ENCODE data around the gene SDCCAG8.

Gene SDCCAG8

DNA sequence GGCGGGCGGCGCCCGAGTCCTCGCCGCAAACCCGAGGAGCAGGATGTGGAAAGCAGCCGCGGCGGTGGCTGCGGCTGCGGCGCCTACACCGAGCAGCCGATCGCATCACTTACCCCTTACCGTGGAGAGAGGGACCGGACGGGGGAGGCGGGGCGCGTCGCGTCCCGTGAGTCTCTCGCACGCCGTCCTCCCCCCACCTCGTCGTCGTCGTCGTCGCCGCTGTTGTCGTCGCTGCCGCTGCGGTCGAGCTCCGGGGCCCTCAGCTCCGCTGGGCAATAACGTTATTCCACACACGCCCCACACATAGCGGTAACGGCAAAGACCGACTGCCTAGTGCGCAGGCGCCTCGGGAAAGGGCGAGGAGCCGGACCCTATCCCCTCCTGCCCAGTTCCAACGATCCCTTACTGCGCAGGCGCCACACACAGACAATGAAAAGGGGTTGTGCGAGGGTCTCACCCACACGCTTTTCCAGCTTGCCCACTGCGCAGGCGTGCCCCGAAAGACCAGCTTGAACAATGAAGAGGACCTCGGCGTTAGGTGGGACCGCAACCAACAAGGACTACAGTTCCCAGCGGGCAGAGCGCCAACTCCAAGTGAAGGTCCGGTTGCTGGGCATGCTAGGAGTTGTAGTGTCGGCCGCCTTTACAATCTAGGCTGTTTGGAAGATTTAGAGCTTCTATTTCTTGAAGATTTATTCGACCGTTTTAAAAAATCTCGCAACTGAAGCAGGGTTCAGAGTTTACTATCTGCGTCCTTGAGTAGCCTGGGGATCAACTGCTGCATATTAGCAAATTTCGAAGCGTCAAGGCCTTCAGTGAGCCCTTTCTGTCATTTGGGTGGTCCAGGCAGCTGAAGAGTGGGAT is 682 bp upstream of the SDCCAG8 start, which contains the start of gene CEP170:
Gene CEP170 (minus strand): TSS at position 355 of the 864 bp plus-strand sequence. CDS start 30,001 bp downstream, outside the sequence.
- DNase-seq, result peak; percentile 94

DNA sequence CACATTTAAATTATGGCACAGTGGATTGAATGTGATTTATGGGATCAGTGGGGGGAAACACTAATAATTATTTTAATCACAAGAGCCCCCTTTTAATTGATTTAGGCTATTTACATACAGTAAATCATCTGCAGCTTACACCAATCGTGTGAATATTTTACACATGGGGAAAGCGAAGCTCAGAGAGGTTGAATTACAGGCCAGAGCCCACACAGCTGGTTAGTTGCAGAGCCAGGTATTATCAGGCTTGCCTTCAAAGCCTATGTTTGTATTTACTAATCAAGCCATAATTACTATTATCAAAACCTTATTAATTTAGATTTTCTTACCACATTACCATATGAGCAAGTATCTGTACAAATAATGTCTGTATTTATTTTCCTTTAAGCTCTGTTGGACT is 749 bp downstream of the SDCCAG8 start:
- no peak for DNase-seq

DNA sequence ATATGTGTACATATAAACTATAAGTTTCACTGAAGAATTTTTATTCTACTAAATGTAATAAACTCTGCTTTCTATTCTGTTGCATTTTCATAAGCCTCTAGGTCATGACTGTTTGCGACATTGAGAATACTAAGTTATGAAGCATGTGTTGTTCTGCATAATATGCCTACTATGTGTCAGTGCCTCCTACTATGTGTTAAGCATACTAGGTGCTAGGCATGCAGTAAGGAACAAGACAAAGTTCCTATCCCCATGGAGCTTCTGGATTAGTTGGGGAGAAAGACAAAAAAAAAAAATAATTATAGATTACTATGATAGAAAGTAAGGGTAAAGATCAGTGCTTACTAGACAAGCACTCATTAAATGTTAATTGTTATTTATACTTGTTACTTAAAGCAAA is 1.3 kb downstream of the SDCCAG8 start:
- DNase-seq, result no peak

DNA sequence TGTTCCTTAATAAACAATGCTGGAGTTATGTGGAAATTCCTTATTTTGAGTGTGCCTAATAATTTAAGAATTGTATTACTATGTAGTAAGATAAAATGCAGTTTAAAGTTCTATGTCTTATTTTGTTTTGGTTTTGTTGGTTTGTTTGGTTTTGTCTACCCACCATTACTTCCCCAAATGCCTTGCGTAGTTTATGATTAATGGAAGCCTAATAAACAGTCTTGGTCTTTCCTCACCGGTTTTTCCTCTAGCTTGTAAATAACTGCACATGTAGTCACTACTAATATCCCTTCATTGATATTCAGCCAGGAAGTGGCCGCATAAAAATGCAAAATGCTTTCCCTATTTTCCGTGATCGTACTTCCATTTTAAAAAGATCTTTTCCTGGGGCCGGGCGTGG is 2.9 kb downstream of the SDCCAG8 start:
- peak; percentile 65 for DNase-seq

DNA sequence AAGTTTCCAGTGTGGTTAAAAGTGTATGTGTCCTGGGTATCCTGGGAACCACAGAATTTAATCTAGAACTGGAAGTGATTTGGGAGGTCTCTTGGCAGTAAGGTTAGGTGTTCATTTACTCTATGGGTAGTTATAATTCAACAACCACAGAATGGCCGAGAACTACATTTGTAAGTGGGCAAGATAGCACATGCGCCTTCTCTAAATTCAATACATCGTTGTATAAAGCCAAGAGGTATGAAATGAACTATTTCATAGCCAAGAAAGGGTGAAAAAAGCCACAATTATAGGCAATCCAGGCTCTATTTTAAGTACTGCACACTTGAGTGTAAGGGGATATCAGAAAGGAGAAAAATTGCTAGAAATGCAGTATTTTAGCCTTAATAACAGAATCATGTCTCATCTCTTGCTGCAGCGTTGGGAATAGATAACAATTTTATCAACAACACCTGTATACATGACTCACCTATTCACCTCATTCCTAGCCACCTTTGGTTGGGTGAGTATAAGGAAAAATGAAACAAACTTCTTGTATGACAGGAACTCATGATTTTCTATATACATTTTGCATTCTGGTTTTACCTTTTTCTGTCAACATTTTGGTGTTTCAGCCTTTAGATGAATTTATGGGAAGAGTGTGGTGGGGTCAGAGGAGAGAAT is 4.5 kb downstream of the SDCCAG8 start:
- DNase-seq, result no peak

DNA sequence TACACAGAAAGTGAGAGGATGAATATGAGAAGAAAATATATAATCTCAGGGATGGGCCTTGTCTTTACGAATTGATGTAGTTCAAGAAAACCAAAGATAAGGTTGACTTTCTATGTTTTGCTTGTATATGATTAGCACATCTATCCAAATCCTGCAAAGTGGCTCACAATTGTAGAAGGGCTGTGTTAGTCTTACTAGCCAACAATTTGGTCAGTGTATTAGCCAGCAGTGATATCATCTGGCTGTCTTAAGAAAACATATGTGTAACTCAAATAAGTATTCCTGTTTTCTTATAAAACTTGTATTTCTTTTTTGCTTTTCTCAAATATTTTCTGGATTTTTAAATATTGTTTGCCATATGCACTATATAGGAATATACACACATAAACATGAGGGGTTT is 5.5 kb downstream of the SDCCAG8 start:
- no peak for DNase-seq

DNA sequence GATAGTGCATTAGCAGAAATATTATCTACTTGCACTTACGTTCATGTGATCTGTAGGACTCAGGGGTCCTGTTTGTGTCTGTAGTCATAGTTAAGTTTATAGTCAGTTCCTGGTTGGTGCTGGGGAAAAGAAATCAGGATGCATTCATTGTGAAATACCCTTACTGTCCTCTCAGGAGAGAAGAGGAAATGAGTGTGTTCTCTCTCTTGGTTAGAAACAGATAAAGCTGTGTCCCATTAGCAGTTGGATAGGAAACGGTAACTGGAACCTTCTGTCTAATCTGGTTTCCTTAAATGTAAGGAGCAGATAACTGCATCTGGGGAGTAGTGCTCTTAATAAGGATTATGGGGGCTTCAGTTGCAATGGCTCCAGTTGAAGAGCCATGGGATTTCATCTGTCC is 8.9 kb downstream of the SDCCAG8 start:
- peak; percentile 84 for DNase-seq

DNA sequence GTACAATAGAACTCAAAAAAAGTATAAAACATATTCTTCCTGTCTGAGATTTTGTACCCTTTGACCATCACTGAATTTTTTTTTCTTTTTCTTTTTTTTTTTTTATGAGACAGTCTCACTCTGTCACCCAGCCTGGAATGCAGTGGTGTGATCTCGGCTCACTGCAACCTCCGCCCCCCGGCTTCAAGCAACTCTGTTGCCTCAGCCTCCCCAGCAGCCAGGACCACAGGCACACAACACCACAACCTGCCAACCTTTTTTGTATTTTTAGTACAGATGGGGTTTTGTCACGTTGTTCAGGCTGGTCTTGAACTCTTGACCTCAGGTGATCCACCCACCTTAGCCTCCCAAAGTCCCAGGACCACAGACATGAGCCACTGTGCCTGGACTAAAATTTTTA is 10.4 kb downstream of the SDCCAG8 start:
- no peak for DNase-seq

DNA sequence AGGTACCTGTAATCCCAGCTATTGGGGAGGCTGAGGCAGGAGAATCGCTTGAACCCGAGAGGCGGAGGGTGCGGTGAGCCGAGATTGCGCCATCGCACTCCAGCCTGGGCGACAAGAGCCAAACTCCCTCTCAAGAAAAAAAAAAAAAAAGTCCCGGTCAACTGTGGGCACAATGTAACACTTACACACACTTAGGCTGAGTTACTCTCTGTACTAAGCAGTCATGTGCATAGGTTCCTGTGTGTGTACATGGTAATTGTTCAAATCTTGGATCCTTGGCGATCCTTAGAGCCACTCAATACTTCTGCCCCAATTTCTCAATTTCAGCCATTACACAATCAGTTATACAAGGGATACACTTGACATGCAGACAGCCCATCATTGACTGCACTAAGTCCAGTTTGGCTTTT is 11.6 kb downstream of the SDCCAG8 start:
- peak; percentile 87 for DNase-seq

DNA sequence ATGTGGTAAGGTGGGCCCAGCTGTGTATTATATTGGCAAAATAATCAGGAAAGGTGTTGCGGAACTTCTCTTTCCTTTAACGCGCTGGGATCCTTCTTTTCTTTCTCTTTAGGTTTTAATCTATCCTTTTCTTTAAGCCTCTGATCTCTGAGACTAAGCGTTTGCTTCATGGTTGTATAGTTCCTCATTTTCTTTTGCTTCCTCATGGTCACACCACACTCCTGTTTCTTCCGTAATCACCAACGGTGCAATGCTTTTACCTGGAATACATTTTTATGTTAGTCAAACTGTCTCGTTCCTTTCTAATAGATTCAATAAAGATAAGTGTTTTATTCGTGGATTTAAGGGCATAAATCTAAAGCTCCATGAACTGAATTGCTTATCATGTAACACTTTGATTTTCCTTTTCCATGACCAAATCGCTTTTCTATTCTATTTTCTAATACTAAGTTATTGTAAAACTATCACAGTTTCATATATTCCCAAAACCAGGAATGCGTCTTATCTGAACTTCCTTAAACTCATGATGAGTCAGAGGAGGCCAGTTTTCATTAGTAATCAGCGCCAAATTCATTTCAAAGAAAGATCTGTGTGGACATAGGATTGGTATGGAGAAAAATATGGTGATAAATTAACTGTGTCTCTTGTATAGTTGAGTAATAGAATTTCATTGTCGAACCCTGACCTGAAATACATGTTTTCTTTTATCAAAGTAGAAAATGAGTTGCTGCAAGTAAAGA is 12.2 kb downstream of the SDCCAG8 start:
- peak; percentile 77 for DNase-seq

DNA sequence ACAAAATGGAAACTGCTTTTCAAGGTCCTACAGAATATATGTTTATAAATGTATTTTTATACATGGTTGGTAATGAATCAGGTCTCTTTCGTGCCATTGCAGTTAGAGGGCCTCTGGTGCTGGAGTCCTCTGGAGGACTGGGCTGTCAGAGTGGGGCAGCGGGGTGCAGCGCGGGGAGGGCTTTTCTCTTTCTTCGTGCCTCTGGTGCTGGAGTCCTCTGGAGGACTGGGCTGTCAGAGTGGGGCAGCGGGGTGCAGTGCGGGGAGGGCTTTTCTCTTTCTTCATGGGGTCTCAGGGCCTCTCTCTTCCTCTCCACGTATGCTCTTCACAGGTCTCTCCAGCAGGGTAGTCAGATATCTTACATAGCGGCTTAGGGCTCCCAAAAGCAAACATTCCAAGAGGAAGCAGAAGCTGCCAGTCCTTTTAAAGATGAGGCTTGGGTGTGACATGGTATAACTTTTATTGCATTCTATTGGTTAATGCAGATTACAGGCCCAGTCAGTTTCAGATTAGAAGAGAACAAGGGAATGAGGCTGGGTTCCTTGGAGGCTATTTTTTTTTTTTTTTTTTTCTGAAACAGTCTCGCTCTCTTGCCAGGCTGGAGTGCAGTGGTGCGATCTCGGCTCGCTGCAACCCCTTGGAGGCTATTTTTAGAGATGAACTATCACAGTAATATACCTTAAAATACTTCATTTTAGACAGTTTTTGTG is 13.1 kb downstream of the SDCCAG8 start:
- no peak for DNase-seq

DNA sequence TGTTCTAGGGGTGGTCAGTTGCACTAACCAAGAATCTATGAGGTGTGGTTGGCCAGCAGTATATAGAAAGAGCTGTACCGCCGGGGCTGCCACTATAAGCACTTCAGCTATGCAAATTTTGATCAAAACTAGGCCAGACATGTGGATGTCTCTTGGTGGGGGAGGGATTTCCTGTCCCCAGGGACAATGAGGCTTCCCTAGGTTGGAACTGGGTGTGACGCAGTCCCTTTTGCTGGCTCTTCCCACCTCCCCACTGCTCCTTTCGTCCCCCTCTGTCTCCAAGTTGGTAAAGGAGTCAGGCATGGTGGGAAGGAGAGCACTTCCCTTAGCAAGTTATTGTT is 13.6 kb downstream of the SDCCAG8 start:
- no peak for DNase-seq

DNA sequence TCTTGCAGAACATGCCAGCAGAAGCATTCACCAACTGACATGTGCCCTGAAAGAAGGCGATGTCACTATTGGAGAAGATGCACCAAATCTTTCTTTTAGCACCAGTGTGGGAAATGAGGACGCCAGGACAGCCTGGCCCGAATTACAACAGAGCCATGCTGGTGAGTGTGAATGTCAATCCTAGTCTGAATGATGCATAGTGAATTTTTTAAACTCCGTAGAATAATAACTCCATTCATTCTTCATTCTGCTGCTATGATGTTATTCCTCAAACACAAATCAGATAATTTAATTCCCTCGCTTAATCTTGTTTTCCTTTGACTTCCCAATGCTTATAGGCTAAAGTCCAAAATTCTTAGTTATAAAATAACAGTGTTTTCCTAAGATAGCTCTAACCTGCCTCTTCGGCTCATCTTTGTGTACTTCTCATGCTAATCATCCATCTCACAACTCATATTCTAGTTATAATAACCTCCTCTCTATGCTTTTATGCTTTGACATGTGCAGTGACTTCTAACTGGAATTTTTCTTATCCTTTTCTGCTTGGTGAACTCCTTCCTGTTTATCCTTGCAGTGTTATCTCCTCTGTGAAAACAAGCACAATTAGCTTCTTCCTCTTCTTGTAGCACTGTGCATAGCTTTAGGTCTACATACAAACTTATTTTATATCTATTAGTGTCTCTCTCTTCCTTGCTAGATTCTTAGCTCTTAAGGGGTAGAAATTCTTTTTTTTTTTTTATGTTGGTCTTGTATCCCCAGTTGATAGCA is 14.4 kb downstream of the SDCCAG8 start:
- DNase-seq, result no peak

DNA sequence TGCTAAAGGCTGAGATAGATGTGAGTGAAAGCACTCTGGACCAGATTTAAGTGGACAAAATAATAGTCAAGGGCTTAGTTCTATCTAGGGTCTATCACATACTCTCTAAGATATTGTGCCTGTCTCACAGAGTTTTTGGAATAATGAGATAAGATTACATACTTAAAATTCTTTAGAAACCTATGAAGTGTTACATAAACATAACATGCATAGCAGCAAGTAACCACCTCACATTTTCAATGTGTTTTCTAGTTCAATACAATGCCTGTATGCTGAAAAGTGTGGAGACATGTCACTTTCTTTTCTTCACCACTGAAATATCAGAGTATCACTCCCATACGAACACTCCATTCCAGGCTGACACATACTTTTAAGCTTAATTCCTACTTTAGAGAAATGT is 16.2 kb downstream of the SDCCAG8 start:
- DNase-seq, result no peak

DNA sequence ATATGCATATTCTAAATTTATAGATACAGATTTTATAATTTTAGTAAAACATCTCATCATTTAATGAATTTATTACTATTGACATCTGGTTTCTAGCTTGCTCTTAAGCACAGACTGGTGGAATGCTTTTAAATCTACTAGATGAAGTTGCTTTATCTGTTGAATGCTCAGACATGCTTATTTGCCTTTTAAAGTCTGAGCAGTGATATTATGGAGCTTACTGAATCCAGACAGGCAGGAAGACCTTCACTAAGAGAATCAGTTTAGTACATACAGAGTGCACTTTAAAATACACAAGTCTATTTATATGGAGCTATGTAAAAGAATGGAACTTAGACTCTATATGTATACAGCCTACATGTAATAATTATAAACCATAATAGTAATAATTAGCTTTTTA is 16.6 kb downstream of the SDCCAG8 start:
- DNase-seq, result no peak

DNA sequence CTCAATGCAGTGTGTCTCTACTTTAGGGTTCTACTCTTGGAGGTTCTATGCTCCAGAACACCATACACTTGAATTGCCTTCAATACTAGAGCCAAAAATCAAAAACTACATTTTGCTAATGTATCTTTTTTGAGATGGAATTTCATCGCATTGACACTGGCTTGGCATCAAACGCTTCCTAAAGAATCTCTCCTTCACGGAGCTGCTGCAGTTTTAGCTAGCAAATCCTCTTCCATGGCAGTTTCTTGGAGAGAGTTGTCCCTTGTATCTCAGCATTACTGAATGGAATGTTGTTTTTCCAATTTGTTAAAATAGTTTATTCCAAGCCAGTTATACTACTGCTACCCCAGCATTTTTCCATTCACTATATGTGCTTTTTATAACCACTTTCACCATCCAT is 17.7 kb downstream of the SDCCAG8 start:
- DNase-seq, result no peak

DNA sequence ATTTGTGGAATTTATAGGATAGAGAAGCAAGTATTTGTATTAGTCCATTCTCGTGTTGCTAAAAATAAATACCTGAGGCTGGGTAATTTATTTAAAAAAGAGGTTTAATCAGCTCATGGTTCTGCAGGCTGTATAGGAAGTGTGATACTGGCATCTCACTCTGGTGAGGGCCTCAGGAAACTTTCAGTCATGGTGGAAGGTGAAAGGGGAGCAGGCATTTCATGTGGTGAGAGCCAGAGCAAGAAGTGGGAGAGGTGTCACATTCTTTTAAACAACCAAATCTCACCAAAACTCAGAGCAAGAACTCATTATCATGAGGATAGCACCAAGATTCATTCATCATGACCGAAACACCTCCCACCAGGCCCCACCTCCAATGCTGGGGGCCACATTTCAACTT is 18.1 kb downstream of the SDCCAG8 start:
- DNase-seq, result no peak

DNA sequence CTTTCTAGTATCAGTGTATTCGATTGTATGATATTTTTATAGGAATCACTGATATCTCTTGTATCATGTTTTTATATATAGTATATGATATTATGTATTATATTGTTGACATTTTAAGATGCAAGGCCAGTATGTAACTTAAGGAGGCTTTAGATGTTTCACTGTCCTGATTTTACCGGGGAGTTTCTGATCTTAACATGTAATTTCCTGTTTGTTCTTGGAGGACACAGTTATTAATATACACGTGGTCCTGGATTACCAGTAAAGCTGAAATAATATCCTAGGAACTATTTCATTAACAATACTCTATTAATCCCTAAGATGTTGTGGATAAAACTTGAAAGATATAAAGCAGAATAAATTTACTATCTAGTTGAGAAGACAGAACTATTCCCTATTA is 19.5 kb downstream of the SDCCAG8 start:
- no peak for DNase-seq

DNA sequence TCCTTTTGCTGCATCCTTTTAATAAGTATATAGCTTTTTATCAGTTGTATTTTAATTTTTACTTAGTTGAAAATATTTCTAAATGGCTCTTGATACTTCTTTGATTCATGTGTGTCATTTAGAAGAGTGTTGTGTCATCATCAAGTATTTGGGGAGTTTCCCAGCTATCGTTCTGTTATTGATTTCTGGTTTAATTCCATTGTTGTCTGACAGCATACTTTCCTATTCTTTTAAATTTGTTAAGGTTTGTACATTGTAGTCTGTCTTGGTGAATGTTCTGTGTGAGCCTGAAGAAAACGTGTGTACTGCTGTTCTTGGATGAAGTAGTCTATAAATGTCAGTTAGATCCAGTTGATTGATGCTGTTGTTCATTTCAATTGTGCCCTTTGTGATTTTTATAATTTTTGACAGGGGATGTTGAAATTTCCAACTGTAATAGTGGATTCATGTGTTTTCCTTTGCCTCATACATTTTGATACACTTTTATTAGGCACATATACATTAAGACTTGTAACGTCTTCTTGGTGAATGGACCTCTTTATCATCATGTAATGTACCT is 24.8 kb downstream of the SDCCAG8 start:
- peak; percentile 11 for DNase-seq

DNA sequence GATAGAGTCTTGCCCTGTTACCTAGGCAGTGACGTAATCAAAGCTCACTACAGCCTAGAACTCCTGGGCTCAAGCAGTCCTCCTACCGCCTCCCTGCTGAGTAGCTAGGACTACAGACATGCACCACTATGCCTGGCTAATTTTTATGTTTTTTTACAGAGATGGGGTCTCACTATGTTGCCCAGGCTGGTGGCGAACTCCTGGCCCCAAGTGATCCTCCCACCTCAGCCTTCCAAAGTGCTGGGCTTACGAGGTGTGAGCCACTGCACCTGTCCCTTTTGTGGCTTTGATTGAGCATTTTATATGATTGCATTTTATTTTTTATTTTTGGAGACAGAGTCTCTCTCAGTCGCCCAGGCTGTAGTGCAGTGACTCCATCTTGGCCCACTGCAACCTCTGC is 25.8 kb downstream of the SDCCAG8 start:
- DNase-seq, result no peak

DNA sequence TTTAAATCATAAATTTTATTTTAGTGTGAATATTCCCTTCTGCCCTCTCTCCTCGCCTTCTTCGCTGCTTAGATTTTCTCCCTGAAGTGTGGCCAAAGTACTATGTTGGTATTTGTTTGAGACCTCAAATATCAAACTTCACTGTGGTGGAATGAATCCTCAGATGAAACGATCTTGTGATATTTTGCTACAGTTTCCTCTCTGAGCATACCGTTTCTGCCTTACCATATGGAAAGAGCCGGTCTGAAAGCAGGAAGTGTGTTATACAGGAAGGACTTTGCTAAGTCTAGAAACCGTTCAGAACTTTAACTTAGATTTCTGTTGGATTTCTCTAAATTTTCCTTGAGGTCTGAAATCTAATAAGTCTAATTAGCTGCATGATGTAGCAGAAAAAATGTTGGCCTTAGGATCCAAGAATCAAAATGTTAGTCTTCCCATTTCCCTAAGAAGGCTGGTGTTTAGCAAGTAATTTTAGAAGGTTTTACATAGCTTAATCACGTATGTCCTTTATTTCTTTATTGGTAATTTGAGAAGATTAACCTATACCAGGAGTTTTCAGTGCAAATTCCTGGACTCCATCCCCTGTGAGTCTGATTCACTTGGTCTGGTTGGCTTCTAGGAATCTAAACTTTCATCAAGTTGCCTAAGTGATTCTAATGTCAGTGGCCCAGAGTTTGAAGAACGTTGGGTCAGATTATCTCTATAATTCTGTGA is 30.7 kb downstream of the SDCCAG8 start:
- DNase-seq, result peak; percentile 79
